ENCODE results near the gene LIPC.

Gene LIPC

DNA sequence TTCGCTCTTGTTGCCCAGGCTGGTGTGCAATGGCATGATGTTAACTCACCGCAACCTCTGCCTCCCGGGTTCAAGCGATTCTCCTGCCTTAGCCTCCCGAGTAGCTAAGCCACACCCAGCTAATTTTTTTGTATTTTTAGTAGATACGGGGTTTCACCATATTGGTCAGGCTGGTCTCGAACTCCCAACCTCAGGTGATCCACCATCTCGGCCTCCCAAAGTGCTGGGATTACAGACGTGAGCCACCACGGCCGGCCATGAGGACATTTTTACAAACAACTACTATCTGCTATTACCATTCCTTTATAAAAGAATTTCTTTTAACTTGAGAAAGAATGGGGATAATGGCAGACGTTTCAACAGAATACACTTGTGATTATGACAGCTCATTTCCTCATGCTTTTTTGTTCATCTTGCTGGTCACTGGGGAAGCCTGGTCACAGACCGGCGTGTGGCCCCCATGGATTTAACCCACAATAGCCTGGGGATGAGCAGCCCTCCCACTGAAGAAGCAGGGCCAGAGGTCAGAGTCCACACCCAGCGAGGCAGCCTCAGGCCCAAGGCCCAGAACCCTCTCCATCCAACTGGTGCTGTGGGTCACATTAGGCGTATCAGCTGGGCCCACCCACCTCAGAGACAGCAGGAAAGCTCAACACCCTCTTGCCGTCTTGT lies 112.0 kb downstream of the LIPC start:
- DNase-seq = no peak

DNA sequence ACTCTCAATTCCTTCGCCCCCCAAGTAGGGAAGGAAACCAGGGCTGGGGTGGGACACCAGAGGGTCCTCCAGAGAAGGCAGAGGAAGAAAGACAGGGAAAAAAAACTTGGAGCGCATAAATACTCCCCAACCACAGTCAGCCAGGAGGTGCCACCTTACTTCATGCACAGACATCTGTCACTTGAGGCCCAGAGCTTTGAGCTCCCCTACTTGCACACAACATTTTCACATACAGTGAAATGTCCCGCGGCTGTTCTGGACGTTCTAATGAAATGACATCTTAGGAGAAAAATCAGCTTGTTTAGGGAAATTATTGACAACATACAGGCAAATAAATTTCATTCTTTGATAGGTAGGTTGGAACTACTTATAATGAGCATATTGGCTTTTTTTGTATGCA lies 113.0 kb downstream of the LIPC start:
- no peak for DNase-seq

DNA sequence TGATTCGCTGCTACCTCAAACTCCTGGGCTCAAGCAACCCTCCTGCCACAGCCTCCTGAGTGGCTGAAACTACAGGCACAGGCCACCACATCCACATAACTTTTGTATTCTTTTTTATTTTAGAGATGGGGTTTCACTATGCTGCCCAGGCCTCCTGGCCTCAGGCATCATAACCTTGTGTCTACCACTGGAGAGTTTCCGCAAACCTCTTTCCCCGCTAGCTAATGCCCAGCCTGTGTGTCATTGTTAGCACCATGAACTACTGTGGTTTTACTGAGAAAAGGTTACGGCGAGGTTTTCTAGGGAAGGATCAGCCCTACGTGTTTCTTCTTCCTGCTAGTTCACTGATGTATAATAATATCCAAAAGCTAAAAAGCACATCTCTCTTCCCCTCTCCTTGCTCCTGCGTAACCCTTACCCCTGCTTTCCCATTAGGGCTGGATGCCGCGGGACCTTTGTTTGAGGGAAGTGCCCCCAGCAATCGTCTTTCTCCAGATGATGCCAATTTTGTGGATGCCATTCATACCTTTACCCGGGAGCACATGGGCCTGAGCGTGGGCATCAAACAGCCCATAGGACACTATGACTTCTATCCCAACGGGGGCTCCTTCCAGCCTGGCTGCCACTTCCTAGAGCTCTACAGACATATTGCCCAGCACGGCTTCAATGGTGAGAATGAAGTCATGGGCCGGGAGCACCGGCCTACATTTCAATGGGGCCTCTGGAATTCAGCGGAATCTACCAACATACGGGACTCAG lies 113.7 kb downstream of the LIPC start:
- DNase-seq = no peak

DNA sequence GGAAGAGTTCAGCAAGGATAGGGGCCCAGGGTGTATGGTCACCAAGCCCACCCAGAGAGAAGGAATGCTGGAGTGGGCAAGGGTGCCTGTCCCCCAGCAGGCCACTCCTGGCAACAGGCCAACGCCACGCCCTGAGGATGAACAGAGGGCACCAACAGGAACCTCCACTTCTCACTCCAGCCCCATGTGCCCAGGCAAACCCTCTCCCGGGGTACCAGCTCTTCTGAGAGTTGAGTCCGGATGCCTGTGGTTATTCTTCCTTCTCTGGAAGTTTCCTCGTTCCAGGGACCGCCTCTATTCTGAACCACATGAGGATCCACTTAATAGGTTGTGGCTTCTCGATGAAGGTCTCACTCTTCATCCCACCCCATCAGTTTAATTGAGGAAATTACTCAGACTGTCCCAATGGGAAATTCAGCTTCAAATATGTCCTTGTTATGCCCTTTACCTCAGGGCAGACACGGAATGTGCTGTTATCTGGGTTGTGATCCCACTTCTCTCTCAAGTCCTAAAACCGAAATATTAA lies 114.3 kb downstream of the LIPC start:
- DNase-seq = no peak

DNA sequence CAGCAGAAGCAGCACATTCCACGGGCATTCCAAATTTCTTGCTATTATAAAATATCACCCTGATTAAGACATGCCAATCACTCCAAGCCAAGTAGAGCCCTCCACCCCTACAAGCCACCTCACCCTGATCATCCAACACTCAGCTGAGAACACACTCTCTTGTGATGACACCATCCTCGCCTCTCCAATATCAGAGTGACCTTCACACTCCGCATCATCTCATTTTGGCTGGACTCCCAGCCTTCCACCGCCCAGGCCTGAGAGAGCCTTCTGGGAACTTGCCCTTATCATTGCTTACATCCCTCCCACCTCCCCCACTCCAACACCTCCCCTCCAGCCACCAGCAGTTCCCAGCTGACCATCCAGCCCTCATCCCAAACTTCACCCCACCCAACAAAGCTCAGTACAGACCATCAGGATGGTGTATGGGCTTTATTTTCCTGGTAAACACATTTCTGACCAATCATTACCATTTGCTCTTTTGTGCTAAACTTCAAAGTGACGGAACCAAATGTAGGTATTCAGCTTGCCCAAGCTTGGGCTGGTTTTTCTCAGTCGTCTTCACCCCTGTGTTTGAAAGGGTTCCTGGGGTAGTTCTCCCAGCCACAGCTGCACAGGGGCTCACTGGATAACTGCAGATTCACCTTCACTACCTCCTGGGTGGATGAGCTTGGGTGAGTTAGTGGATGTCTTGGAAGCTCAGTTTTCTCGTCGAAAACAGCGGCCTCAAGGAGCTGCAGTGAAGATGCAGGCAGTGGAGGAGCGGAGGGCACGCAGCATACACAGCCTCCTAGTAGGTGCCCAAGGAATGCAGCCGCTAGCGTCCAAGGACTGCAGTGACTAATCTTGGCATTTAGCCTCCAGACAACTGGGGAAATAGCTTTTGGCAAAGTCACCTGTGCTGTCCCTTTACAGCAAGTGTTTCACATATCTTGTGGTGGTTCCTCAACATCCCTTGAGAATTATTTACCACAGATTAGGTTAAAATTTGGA lies 115.1 kb downstream of the LIPC start:
- DNase-seq = no peak

DNA sequence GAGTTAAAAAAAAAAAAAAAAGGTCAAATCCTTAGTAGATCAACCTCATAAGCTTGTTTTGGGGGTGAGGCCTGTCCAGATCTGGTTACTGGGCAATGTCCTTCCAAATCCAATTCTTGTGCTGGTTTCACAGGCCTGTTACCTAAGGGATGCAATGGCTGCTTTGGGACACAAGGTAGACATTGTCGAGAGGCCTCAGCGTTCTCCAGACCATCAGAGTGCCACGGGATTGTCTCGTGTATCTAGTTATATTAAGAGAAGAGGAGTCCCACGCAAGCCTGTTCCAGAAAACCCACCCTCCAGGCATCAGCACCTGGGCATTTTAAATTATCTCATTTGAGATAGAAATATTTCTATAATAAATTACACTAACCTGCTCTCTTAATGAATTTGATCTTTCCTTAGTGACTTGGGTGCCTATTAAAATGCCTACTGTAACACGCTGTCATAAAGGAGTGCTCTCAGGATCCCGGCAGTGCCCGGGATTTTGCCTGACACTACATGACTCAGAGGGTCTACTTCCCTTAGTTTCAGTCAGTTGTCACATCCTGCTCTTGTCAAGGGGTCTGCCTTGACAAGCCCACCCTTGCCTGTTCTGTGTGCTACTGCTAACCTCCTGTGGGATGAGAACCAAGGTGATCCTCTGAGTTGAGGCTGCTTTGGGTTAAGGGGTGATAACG lies 116.0 kb downstream of the LIPC start:
- DNase-seq = no peak

DNA sequence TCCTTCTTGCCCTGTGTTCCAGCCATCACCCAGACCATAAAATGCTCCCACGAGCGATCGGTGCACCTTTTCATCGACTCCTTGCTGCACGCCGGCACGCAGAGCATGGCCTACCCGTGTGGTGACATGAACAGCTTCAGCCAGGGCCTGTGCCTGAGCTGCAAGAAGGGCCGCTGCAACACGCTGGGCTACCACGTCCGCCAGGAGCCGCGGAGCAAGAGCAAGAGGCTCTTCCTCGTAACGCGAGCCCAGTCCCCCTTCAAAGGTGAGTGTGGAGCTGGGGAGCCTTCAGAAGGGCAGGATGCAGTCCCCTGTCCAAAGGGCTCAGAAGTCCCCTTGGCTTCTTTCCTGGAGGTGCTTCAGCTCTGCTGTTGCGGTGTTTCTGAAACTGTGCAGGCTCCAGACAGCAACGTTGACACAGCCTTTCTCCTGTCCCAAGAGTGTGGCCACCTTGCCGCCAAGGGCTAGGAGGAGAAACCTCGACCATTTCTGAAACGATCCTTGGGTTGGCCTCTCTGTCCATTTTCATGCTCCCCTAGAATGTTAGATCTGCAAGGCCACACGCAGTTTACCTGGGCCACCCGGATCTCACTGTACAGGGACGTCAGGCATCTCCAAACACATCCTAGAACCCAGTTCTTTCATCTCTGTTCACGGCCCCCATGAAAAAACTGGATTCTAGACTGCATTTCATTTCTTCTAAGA lies 116.7 kb downstream of the LIPC start:
- DNase-seq = no peak

DNA sequence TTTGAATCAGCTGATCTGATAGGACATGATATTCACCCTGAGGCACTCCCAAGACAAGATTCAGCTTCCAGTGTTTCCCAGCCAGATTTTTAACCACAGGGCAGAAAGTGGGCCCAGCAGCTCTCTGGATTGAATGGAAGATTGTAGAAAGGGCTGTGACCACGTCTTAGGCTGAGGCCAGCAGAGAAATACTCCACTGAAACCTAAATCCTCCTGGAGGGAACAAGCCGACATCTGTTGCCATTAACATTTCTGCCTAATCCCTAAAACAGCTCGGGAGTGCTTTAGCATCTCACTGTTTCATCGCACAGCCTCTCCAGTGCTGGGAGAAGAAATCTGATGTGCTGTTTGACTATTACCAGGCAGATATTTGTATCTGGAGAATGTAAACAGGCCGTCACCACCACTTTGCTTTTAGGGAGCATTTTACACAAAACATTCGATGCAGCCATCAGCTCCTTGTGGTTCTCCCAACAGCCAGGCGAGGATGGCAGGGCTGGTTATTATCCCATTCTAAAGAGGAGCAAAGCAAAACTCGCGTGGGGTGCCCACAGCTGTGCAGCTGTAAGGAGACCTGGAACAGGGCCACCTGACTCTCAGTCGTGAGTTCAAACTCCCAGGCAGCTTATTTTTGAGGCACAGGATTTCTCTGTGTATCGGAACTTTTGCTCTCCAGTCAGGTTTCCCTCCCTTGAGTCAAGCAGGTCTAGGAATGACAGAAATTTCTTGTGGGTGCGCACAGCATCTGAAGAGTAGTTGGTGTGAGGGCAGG lies 117.4 kb downstream of the LIPC start:
- DNase-seq = no peak

DNA sequence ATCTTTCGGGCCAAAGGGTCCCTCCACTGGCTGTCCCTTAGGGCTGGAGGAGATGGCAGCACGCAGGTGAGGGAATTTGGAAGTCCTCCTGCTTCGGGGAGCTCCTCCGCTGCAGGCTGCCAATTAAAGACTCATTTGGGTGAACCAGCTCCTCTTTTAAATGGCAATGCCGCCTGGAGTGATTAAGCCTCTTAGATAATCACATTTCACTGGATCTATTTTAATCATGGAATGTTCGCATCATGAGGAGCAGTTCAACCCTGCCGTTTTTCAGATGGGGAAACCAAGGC lies 117.9 kb downstream of the LIPC start:
- DNase-seq = no peak

DNA sequence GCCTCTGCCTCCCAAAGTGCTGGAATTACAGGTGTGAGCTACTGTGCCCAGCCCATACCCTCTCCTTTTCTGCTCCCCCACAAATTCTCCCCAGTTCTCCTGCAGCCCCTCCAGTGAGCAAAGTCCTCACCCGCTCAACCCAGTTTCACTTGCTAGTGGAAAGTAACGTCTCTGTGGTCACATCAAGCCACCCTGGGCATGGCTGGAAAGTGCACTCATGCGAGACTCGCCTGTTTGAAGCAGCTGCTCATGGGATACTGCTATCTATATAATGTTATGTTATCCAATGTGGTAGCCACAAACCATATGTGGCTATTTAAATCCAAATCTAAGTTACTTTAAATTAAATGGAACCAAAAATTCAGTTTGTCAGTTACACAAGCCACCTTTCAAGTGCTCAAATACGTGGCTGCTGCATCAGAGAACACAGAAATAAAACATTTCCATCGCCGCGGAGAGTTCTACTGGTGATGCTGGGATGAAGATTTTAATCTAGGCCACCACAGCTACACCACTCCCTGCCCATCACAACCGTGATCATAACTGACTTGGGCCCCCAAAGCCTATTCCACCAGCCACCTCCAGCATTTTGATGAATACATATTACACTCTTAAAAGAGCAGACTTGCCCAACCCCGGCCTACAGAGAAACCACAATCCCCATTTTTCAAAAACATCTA lies 119.4 kb downstream of the LIPC start:
- no peak for DNase-seq

DNA sequence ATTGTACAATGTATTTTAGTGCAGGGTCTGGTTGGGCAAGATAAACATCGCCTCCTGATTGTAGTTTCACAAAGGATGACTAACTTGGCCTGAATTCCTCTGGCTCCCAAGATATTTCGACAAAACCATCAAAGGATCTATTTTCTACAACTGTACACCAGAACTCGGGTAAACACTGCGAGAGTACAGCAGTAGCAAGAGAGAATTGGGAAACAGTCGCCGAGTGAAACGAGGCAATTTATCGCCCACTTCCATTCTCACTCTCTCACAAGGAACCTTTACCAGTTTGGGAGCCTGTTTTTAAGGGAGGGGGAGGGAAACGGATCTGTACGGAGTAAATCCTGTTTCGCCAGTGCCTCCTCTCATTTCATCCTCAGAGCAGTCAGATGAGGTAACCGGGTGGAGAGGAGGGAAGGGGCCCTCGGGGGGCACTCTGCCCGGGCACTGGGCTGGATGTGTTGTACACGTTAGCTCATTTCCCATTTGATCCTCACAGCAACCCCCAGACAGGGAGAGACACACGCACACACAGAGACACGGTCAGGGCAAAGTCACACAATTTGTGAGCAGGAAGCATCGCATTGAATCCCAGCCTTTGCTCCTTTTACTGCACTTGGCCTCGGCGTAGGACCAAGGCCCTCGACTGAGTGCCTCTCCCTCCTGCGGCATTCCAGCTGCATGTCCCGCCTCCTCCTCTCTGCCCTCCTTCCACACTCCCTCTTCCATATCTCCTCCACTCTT lies 120.1 kb downstream of the LIPC start:
- DNase-seq = no peak

DNA sequence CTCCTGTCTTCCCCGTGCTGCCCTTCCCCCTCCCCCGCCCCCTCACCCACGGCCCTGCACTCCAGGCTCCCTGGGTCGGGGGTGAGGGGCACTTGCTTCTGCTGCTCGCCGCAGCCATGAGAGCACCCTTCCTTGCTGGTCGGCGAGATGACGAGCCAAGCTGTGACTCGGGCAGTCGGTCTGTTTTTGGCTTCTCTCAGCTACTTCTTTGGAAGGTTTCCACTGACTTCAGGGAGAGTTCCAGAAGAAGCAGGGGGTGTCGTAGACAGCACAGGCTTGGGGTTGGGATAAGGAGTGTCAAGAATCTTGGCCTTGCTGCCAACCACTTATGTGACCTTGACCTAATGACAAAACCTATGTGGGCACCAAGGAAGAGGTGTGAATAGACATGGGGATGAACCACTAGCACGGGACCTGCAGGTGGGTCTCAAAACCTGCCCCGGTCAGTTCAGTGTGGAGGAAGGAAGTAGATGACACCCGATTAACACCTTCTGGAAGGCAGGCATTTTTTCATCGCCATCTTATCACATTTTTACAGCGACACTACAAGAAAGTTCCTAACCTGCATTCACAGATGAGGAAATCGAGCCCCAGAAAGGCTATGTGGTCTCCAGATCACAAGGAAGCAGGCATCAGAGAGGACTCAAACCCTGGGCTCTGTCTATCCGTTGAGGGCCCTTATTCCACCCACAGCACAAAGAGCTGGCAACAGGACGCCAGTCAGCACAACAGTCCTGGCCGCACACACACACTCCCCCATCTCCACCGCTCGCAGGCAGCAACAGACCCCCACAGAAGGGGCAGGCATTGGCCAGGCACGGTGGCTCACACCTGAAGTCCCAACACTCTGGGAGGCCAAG lies 120.9 kb downstream of the LIPC start:
- no peak for DNase-seq

DNA sequence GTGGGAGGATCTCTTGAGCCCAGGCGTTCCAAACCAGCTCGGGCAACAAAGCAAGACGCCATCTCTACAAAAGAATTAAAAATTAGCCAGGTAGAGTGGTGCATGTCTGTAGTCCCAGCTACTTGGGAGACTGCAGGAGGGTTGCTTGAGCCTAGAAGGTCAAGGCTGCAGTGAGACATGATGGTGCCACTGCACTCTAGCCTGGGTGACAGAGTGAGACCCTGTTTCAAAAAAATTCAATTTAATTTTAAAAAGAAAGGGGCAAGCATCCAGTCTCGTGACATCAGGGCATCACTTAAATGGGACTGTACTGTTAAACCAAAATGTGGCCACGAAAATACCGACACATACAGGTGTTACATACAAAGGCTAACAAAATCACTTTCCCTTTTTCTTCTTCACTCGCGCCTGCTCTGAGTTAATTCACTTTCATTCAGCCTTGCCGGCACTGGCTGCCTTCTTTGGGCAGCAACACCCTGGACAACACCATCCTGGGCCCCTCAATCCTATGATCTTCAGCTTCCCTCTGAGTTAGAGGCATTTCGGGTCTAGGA lies 121.7 kb downstream of the LIPC start:
- DNase-seq = no peak

DNA sequence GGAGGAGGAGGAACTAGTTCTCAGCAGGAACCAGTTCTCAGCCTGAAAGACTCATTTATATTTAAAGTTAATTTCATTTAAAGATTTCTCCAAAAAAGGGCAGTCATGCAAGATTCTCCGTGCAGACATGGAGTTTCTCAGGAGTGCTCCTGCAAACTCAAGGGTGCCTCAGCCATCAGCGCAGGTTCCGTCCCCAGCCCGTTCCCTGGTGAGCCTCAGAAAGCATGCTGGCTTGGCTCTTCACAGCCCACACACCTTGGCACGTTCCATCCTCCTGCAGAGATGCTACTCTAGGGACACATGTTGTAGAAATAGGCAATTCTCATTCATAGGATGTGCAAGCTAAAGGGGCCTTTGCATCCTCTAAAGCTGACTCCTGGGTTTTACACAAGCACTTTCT lies 123.0 kb downstream of the LIPC start:
- DNase-seq = no peak

DNA sequence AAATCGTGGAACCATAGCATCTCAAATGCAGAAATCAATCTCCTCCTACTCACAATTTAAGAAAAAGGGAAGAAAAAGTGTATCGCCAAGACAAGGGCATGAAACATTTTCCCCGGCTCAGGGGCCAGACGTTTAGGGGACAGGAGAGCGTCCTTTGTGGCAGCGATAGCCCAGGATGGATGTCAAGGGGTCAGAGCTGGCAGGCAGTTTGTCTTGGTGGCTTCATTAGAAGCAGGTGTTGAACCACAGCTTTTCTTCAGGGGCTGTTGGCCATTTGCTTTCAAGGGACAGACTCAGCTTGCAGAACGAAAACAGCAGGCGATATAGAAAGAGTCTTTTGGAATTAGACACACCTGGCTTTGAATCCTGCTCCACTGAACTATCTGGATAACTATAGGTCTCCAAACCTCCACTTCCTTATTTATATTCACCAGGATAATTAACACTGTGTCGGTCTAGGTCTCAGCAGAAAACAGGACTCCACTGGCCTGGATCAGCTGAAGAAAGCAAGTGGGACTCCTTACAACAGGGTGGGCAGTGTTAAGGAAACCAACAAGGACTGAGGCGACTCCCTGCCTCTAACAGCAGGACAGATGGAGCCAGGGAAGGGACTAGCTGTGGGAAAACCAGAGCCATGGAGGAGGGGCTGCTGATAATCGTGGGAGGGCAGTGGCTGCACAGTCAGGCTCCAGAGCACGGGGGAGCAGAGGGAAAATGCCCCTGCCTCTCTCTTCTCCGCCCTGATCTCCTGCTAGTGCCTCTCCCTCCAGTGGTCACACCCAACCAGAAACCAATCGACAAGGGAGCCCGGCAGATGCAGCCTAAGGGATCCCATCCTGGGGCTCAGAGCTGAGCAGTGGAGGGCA lies 123.6 kb downstream of the LIPC start:
- no peak for DNase-seq

DNA sequence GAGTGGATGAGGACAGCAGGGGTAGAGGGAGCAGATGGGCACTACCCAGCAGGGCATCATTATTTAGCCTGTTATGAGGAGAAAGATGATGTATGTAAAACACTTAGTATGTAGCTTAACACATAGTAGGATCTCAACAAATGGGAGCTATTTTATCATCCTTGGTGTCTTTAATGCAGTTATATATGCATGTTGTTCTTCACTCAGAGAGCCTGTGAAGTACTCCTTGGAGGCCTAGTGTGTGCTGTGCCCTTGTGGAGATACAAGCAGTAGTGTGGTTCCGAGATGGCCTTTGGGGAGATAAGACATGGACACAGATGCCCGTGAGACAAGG lies 124.2 kb downstream of the LIPC start:
- DNase-seq = no peak

DNA sequence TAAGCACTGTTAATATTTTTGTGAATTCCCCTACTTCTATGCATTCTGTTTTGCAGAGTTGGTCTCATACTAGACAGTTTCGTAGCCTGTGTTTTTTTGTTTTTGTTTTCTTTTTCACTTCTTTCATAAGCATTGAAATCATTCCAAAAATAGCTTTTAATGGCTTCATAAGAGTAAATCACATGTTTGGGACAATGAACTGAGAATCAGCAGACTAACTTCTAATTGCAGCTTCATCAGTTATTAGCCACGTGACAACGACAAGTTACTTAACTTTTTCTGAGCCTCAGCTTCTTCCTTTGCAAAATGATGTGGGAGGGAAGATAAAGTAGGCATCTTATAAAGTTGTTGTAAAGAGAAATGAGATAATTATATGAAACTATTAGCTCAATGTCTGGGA lies 124.8 kb downstream of the LIPC start:
- no peak for DNase-seq

DNA sequence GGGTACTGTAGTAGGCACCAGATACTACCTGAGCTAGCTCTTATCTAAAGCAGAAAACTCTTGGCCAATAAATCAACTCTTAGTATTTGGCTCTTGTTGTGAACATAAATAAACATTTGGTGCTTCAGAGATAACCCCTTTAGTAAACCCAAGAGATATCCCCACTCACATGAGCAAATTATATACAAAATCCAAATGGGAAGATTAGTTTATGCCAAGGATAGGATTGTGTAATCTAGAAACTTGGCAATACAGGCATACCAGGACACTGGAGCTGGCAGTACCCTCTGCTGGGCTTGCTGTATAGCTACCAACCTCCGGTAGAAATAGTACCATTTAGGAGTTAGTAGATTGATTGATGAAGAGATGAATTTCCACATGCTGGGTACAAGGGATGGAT lies 127.0 kb downstream of the LIPC start:
- DNase-seq = no peak
